ENCODE data around the gene GTF2A1.
A peak's percentile ranks its signal among the peaks of the same experiment; 100 is the strongest.

Gene GTF2A1

DNA sequence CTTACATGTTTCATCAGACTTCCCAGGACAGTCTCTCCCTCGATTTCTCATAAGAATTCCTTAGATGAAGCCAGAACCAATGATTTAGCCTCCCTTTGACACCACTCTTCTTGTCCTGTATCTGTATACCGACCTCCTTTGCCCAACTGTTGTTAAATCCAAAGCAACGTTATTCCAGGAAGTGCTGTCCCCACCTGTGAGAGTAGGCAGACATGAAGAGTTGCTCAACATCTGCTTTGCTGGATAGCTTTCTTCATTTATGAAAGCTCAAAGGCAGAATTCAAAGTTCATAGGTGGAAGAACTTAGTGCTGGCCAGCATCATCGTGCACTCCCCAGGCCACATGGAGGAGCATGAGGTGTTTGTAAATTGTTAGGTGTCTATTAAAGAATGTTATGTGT is 55.6 kb downstream of the GTF2A1 start:
- TF ChIP-seq, protein P1, sequence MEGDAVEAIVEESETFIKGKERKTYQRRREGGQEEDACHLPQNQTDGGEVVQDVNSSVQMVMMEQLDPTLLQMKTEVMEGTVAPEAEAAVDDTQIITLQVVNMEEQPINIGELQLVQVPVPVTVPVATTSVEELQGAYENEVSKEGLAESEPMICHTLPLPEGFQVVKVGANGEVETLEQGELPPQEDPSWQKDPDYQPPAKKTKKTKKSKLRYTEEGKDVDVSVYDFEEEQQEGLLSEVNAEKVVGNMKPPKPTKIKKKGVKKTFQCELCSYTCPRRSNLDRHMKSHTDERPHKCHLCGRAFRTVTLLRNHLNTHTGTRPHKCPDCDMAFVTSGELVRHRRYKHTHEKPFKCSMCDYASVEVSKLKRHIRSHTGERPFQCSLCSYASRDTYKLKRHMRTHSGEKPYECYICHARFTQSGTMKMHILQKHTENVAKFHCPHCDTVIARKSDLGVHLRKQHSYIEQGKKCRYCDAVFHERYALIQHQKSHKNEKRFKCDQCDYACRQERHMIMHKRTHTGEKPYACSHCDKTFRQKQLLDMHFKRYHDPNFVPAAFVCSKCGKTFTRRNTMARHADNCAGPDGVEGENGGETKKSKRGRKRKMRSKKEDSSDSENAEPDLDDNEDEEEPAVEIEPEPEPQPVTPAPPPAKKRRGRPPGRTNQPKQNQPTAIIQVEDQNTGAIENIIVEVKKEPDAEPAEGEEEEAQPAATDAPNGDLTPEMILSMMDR (IDR thresholded peaks at IDR 0.05; ENCODE audit: unreplicated experiment in 3 of 3) = no peak
- no peak overlapping the region for H3K4me3 Mint-ChIP-seq
- H3K36me3 Mint-ChIP-seq (ENCODE audit: low read depth) = no peaks in the 10 kb centered on the region
- H3K27ac Mint-ChIP-seq = no peak overlapping the region
- H3K9me3 Mint-ChIP-seq = no peaks in the 10 kb centered on the region
- H3K27me3 Mint-ChIP-seq (ENCODE audit: low read depth) = no peaks in the 10 kb centered on the region
- H3K4me1 Mint-ChIP-seq = peaks cover 6% of the 10 kb centered on the region

DNA sequence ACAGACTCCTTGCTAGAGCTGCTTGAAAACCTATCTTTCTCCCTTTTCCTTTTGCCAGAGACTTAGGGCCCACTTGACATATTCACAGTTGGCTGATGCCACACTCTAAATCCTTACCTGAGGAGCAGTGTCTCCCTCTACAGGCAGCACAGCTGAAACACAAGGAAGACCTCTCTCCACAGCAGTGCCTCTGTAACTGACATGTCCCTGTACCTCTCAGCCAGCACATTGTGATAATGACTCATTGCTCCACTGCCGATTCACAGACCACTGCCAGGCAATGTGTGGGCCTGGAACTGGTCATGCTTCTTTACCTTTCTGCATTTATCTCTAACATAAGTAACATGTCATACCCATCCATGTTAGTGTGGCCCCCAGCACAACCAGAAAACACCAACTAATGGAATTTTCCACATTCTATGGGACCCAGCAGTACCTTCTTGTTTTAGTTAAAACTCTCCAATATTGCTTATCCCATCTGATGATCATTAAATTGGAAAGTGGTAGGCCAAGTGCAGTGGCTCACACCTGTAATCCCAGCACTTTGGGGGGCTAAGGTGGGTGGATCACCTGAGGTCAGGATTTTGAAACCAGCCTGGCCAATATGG is 56.5 kb downstream of the GTF2A1 start:
- Mint-ChIP-seq H3K4me1 (peaks cover under 1% of the 10 kb centered on the region), H3K9me3 (no peaks in the 10 kb centered on the region), H3K27me3 (ENCODE audit: low read depth) (no peaks in the 10 kb centered on the region), H3K36me3 (ENCODE audit: low read depth) (no peaks in the 10 kb centered on the region), H3K4me3 (no peak overlapping the region), H3K27ac (no peak overlapping the region)
- TF ChIP-seq, protein P1 (IDR thresholded peaks at IDR 0.05; ENCODE audit: unreplicated experiment in 3 of 3) = peak; percentile 37 to 55 (median 39)

DNA sequence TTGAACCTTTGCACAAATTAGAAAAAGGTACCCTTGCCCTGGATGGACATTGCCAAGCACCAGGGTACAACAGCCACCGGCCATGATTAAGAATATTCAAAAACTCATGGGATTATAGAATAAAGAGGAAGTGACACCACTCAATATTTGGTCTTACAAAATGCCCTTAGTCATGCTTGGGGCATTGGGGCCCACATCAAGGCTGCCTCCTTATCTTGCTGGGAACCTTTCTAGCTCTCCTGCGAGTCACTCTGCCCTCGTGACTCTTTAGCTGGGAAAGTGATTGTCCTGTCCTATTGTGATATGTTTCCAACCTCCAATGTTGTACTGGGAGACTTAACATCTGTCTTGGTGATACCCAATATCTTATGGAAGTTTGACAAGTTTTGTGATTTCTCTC is 57.8 kb downstream of the GTF2A1 start:
- Mint-ChIP-seq H3K27me3 (ENCODE audit: low read depth) (no peaks in the 10 kb centered on the region), H3K4me1 (no peaks in the 10 kb centered on the region), H3K4me3 (no peak overlapping the region), H3K27ac (no peak overlapping the region), H3K36me3 (ENCODE audit: low read depth) (no peaks in the 10 kb centered on the region), H3K9me3 (no peaks in the 10 kb centered on the region)
- TF ChIP-seq, protein P1 (IDR thresholded peaks at IDR 0.05; ENCODE audit: unreplicated experiment in 3 of 3) = no peak

DNA sequence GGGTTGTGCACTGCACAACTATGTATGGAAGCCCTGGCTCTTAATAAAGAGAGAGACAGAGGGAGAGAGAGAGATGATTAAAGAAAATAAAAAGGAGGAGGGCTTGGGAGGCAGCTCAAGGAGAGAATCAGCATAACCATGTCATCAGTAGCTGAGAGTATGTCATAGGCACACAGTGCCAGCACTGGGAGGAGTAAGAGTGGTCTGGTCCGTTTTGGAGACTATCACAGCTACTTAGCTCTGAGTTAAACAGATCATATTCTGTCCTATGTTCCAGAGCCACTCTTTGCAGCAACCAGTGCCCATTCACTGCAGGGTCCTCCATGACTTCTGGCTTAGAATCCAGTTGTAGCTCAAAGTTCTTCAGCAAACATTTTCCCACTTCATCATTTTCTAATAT is 59.0 kb downstream of the GTF2A1 start:
- Mint-ChIP-seq H3K9me3 (no peaks in the 10 kb centered on the region), H3K27me3 (ENCODE audit: low read depth) (no peaks in the 10 kb centered on the region), H3K36me3 (ENCODE audit: low read depth) (no peaks in the 10 kb centered on the region), H3K4me3 (no peak overlapping the region), H3K4me1 (no peaks in the 10 kb centered on the region), H3K27ac (no peak overlapping the region)
- TF ChIP-seq, protein P1 (IDR thresholded peaks at IDR 0.05; ENCODE audit: unreplicated experiment in 3 of 3) = no peak

DNA sequence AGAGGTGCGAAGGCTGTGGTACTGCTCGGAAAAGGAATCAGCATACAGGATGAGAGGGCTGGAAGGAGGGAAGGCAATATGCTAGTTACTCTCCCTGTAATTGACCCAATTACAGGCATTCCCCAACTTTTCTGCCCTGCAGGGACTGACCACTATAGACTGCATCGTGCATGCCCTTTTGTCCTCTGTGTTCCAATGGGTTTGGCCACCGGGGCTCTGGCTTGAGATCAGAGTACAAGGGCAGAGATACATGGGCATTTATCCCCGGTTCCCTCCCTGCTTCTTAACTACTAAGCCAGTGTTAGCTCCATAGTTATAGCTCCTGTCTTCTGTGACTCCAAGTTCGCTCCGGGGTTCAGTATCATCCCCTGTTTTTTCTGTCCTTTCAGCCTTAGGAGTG is 59.7 kb downstream of the GTF2A1 start:
- H3K9me3 Mint-ChIP-seq = no peaks in the 10 kb centered on the region
- H3K4me3 Mint-ChIP-seq = no peak overlapping the region
- no peaks in the 10 kb centered on the region for H3K27me3 Mint-ChIP-seq (ENCODE audit: low read depth)
- no peak overlapping the region for H3K27ac Mint-ChIP-seq
- no peaks in the 10 kb centered on the region for H3K36me3 Mint-ChIP-seq (ENCODE audit: low read depth)
- TF ChIP-seq, protein P1 (IDR thresholded peaks at IDR 0.05; ENCODE audit: unreplicated experiment in 3 of 3) = no peak
- no peaks in the 10 kb centered on the region for H3K4me1 Mint-ChIP-seq

DNA sequence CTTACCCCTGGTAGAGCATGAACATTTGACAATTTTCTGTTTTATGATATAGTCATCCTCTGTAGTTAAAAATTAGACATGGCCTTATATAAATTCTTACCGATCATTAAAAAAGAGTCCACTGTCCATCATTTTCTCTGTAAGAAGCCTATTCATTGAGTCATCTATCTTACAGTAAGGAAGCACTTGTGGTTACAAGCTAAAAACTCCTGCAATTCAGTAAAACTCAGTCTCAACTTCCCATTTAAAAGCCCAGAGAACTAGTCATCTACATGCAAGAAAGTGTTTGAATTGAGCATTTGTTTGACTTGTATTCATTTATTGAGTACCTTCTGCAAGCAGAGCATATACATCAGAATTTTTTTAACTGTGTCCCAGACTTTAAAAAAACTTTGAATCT is 63.3 kb downstream of the GTF2A1 start:
- Mint-ChIP-seq H3K4me1 (no peaks in the 10 kb centered on the region), H3K27ac (no peak overlapping the region), H3K4me3 (no peak overlapping the region), H3K27me3 (ENCODE audit: low read depth) (no peaks in the 10 kb centered on the region), H3K9me3 (no peaks in the 10 kb centered on the region), H3K36me3 (ENCODE audit: low read depth) (no peaks in the 10 kb centered on the region)
- TF ChIP-seq, protein P1 (IDR thresholded peaks at IDR 0.05; ENCODE audit: unreplicated experiment in 3 of 3) = no peak

Measured in nephron (organoid).